ENCODE data around the gene BLOC1S4.

The BLOC1S4 gene

DNA sequence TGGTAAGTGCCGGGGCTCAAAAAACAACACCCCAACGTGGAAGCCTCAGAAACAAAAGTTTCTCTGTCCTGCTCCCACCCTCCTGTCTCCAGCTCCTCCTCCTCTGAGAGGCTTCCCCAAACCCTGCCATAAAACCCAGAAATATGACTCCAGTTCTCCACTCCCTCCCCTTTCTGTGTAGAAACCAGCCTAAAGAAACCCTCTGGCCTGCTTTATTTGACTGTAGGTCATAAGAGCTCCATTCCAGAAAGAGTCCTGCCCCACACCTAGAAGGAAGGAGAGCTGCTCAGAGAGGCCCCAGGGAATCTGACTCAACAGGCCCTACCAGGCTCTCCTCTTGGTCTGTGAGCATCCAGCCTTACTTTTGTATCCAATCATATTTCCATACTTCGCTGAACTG is 23.2 kb upstream of the BLOC1S4 start:
- no peak for DNase-seq

DNA sequence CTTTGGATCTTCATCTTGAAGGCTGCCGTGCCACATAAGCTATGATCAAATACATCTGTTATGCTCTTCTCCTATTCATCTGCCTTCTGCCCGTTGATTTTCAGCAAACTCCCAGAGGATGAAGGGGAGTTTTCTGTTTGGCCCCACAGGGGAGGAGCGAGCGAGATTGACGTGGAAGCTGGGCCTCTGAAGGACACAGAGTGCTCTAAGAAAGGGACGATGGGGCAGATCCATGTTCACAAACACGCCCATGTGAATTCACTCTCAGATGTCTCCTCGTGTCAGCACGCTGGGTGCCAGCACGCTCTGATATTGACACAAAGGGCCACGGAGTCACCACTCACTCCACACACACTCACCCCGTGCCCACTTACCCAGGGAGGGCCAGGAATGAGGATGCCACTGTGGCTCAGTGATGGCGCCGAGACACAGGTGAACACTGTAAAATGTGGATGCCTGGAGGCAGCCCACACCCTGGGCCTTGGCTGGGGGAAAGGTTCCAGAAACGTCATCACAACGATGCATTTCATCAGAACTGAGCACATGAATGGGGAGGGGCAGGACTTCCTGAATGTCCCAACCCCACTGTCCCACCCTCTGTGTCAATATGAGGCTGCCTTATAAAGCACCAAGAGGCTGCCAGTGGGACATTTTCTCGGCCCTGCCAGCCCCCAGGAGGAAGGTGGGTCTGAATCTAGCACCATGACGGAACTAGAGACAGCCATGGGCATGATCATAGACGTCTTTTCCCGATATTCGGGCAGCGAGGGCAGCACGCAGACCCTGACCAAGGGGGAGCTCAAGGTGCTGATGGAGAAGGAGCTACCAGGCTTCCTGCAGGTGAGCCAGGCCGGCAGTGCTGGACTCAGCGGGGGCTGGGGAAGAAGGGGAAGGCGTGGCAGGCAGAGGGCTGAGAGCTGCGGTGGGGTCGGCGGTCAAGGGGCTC is 22.5 kb upstream of the BLOC1S4 start, which contains the start of gene S100P:
TSS of gene S100P (plus strand) at position 648 of the 946 bp plus-strand sequence. CDS start at position 703, 55 bp downstream.
- DNase-seq: no peak

DNA sequence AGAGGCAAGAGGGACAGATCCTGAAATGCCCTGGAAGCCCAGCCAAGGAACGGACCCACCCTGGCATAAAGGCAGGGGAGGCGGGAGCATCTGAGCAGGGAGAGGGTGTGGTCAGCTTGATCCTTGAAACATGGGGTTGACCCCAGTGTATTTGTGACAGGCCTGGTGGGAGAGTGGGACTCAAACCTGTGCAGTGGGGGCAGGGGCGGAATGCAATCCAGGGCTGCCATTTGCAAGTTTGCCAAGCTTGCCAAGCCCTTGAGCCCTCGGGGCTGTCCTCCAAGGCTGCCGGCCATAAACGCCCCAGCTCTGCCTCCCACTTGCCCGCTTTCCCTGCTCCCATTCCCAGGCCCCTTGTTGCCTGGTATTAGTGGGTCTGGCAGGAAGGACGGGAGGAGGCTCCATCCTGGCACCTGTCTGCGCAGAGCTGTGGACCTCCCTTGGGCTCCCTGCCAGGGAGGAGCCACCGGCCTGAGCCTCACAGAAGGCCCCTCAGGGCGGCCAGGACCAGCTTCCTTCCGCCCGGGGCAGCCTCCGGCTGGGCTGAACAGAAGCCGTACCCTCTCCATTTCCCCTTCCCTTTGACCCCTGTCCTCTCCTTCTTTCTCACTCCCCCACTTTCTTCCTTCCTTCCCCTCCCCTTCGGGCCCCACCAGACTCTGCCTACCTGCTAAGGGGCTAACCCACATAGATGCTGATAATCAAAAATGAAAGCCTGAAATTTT is 21.6 kb upstream of the BLOC1S4 start:
- DNase-seq: no peak

DNA sequence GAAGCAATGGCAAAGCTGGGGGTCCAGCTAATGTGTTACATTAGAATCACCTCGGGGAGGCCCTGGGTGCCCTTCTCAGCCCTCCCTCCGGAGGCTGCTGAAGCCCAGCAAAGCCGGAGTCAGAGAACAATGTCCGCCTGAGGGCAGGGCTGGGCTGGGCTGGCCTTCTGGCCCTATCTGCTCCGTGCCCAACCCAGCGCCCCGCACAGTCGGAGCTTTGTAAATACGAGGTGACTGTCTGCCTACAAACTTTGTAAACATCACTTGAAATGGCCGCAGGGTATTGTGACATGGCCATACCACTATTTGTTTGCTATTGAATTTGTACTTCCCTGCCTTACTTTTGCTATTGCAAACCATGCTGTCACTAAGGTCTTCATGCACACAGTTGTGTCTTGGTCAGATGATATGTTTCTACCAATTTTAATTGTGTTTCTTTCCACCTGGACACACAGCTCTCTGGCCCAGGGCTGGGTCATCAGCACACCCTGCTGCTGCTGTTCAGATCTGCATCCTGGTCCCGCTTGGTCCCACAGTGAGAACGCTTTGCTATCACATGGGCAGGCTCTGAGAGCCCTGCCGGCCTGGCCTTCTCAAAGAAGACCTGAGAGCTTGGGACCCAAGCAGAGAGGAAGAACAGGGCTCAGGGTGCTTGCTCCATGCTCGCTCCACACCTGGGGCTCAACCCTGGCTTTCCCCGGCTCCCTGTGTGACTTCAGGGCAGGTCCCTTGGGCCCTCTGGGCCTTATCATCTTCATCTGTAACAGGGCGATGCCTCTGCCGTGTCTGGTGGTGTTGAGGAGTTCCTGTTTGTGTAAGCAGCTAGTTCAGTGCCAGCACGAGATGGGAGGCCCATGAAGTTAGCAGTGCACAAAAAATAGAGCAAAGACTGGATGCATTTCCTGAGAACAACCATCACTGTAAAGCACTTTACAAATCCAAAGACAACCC is 20.0 kb upstream of the BLOC1S4 start:
- no peak for DNase-seq

DNA sequence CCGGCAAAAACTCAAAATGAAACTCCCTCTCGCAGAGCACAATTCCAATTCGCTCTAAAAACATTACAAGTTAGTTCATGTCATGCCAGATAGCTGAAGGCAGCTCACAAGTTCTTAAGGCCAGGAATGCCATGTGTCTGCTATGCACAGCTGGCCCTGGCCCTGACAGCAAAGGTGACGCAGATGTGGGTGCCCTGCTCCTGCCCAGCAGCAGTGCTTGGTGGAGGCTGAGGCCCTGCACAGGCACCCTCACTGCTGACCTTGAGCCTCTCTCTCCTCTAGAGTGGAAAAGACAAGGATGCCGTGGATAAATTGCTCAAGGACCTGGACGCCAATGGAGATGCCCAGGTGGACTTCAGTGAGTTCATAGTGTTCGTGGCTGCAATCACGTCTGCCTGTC is 19.4 kb upstream of the BLOC1S4 start:
- no peak for DNase-seq

DNA sequence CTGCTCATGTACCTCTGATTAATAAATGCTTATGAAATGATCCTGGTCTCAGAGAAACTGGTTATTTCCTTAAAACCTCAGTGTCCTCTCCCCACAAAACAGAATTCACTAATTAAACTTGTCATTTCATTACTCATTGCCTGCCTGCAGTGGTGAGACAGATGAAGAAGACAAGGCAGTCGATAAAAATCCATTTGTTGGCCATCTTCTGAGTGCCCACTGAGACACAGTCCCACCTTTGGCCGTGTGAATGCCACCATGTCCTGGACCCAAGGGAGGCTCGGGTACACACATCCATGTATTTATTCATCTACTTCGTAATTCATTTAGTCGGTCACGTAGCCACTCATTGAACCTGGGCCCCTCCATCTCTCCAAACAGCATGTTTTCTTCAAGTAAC is 18.8 kb upstream of the BLOC1S4 start:
- DNase-seq: no peak

DNA sequence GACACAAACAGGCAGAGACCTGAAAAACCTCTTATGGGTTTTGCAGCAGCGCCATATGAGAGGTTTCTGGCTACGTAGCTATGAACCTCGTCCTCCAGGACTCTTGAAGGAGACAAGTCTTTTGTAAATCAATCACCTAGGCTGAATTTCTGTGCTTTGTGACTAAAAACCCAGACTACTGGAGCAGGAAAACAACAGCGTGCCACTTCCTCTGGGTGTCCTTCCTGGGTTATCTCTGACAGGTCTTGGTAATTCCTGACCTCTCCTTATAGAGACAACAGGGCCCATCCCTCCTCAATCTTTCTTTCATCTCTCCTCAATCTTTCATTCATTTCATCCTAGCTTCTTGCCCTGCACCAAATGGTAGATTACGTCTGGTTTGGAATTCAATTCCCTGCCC is 16.6 kb upstream of the BLOC1S4 start:
- DNase-seq: no peak

DNA sequence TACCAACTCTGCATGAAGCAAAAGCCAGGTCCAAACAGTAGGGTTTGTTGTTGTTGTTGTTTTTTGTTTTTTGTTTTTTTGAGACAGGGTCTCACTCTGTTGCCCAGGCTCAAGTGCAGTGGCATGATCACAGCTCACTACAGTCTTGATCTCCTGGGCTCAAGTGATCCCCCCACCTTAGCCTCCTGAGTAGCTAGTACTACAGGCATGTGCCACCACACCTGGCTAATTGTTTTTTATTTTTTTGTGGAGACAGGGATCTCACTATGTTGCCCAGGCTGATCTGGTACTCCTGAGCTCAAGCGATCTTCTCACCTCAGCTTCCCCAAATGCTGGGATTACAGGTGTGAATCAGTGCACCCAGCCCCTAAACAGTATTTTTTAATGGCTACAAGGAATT is 16.1 kb upstream of the BLOC1S4 start:
- DNase-seq: no peak

DNA sequence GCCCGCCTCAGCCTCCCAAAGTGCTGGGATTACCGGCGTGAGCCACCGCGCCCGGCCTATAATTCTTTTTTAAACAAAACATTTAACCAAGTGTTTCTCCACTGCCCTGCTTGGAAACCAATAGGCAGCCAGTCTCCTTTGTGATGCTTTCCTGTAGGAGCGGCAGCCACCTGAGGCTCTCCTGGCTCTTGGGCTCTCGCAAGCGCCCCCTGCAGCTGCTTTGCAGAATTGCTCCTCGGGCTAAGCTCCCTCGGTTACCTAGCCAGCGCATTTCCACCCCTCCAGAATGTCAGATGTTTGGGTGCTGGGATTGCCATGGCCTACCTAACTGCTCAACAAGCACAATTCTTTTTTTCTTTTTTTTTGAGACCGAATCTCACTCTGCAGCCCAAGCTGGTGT is 14.6 kb upstream of the BLOC1S4 start:
- no peak for DNase-seq

DNA sequence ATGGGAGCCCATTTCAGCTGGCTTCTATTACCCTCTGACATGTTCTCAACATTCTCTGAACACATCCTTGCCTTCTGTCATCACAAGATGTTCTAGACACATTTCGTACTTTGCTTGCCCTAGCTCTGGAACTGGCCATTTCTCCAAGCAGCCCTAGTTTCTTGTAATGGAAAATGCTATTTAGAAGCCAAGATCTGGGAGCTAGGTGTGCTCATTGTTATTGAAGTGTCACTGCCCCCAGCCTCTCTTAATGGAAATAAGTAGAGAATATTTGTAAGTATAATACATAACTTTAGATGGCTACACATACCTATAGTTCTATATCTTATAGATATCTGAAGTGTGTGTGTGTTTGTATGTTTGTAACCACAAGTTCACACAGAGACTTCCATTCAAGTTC is 13.2 kb upstream of the BLOC1S4 start:
- no peak for DNase-seq

DNA sequence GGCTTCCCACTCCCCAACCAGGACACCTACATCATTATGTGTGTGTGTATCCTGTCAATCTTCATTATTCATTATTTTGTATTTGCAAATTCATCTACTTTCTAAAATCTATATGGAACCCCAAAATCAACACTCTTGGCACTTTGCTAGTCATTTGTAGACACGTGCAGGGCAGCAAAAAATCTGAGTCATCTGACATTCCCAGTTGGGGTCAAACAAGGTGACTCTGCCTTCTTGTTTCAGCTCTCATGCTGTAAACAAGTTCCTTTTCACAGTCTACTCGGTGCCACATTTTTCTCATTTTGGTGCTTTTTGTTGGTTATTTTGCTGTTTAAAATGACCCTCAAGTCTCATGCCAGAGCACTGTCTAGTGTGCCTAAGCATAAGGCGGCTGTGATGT is 12.2 kb upstream of the BLOC1S4 start:
- DNase-seq: no peak

DNA sequence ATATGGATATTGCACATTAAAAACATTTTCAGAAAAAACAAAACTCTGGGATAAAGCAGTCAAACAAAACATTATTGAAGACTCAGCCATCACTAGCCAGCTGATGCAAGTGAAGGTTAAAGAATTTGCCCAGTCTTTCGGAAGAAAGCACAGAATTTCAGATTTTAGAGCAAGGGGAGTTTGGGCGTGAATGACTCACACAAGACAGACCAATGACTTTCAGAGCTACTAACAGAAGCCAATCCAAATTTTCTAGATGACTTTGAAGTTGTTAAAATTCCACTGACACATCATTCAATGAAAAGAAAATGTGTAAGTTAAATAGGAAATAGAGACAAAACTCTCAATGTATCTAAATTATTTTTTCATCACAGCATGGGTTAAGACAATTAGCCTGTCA is 10.3 kb upstream of the BLOC1S4 start:
- no peak for DNase-seq

DNA sequence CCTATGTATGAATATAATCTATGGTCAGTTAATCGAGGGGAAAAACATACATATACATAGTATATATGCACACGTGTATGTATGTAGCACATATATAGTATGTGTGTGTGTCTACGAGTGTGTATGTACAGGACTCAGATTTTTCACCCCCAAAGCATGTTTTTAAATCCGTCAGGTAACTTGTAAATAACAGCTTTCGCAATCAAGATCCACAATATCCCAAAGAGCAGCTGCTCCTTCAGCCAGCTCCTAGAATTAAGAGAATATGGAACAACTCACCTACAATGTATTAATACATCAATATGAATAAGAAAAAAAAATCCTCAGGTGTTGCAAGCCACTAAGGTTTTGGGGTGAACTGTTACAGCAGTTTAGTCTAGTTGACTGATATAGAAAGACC is 9.8 kb upstream of the BLOC1S4 start:
- no peak for DNase-seq

DNA sequence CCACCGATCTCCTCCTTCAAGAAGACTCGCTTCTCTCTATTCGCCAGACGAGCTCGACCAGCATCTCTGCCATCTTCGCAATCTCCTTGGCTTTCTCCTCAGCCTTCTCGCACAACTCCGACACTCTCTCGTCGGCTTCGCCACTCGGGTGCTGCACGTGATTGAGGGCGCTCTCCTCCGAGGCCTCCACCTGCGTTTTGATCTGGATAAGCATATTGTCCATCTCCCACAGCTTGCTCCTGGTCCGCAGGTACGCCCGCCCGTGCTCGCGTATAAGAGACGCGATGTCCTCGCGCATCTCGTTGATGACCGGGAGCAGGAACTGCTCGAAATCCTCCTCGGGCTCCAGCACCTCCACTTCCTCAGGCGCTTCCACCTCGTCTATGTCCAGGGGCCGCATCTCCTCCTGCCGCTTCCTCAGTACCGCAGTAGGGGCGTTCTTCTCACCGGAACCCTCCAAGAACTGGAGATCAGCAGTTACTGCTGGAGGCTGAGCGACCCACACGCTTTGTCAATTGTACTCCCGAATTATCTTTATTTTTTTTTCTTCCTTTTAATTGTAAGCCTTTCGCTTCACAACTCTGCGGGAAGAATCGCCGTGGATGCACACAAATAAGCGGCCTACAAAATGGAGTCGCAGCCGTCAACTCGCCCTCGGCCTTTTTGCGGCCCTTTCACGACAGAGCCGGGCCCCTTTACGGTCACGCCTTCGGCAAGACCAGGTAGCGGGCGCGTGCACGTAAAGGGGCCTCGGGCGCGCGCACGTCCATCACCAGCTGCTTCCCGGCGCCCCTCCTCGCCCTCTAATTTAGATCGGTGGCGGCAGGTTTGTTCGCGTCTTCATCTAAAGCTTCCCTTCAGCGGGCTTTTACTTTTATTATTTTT is 6.5 kb upstream of the BLOC1S4 start, which contains the start of gene MRFAP1L1:
TSS of gene MRFAP1L1 (minus strand) at position 636 of the 885 bp plus-strand sequence. CDS start at position 400, 236 bp downstream.
- DNase-seq: peak; percentile 56

DNA sequence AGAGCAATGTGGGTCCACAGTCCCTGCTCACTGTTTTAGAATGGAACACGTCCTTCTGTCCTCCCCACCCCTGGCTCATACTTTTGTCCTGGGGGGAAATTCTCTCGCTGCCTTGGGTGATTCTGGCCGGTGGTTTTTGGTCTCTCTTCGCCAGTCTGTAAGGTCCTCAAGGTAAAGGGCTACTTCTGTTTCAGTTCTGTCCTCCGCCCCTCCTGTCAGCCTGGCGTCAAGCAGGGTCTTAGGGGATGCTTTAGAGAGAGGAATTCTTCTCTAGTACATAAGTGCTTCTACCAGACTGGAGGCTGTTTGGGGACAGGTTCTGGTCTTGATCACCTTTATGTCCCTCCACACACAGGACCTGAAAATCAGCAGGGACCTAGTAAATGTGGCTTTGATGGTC is 5.7 kb upstream of the BLOC1S4 start:
- no peak for DNase-seq

DNA sequence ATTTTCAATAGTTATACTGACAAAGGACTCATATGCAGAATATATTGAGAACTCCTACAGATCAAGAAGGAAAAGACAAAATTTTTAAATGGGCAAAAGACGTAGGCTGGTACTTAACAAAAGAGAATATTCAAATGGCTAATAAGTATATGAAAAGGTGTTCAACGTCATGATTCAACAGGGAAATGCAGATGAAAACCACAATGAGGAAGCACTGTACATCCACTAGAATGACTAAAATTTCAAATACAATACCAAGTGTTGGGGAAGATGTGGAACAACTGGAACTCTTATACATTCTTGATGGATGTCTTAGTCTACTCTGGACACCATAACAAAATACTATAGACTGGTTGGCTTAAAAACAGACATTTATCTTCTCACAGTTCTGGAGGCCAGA is 5.0 kb upstream of the BLOC1S4 start:
- no peak for DNase-seq

DNA sequence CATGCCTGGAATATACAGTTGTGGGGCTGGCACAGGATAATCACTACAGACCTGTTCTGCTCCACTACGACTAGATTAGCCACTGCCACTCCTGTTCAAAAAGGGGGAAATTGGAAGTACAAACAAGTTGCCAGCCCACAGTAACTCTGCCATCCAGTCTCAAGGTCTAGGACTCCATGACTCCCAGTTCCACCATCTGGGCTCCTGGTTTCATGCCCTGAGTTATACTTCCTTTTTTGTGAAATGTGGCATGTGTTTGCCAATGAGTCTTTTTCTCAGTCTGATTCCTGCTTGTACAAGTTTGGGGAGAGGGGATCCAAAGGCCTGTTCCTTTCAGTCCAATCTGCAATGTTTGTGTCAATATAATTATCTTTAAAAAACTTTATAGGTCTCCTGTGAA is 1.0 kb upstream of the BLOC1S4 start:
- no peak for DNase-seq

DNA sequence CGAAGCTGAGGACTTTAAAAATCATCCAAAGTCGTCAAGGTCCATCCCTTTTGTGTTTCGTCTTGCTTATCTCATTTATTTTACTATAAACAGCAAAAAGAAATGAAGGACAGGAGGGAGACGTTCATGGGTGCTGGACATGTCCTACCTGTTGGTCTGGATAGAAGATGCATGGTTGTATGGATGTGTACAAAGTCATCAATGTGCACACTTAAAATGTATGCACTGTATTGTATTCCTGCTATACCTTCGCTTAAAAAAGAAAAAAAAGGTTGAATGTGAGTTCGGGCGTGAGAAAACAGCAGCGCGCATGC is 313 bp upstream of the BLOC1S4 start:
- DNase-seq: no peak

DNA sequence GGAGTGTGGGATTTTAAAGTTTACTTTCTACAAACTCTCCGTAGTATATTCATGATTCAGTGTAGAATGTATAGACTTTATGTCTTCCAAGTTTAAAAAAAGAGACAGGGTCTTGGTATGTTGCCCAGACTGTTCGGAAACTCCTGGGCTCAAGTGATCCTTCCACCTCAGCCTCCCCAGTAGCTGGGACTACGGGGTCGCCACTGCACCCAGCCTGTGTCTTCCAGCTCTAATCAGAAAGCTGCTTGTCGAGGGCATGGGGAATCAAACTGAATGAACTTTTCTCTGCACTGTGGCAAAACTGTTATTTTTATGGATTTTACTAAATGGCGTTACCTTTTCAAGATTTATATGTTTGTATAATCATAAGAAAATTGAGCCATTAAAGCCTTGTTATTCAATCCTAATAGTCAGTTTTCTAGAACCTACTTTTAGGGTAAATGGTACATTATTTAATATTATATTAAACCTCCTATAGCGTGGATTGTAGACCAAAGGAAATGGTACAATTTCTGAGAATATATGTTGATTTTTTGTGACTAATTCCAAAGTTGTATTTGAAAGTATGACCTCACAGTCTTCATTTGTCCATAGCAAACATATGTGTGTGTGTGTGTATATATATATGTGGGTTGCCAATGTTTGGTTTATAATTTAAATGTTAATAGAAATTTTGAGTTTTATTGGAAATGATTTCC is 1.1 kb downstream of the BLOC1S4 start:
- DNase-seq: no peak

DNA sequence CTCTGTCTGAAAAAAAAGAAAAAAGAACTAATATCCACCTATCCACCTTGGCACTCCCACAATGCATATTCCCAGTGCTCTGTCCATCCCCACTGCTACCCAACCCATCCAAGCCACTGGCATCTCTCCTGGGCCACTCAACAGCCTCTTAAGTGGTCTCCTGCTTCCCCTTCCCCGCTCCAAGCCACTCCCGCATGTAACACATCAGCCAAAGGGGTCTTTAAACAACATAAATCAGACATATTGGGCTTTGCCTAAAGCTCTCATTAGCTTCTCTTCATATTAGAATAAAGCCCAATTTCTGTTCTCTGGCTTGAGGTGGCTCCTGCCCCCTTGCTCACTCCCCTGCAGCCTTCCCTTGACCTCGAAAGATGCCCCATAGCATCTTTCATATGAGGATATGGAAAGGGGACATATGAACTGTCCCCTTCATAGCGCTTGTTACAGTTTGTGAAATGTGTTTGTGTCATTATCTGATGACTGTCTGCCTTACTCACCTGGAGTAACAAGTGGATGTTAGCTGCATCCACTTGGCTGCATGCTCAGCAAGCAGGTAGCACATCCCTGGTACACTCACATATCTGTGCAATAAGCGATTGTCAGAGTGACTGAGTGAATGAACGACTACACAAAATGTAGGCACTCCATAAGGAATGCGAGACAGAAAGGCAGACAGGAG is 3.1 kb downstream of the BLOC1S4 start:
- no peak for DNase-seq
